ENCODE results near the gene GMCL2. TPM values are rescaled to one million over a fixed set of nuclear protein-coding genes. Genes with fewer than 3 reads are reported as not detected.
A peak's percentile ranks its signal among the peaks of the same experiment; 100 is the strongest.

Gene GMCL2
- total and polyA plus RNA-seq, 9 of the 15 experiments (the other 6 are each of a cell fraction or from before 2014, with no cell fraction given): 0.04 TPM; not detected in 8

- no peak for TF ChIP-seq ZBTB9 (CRISPR knock-in tag; IDR thresholded peaks at IDR 0.05)
- no peak for TF ChIP-seq ATF4 (CRISPR knock-in tag; IDR thresholded peaks at IDR 0.05)
- no peak for TF ChIP-seq KDM2B (CRISPR knock-in tag; IDR thresholded peaks at IDR 0.05)
- TF ChIP-seq ZNF41 (CRISPR knock-in tag; conservative IDR thresholded peaks at IDR 0.05): no peak
- TF ChIP-seq CBFA2T3 (IDR thresholded peaks at IDR 0.05): no peak
- no peak for TF ChIP-seq ESRRB (CRISPR knock-in tag; IDR thresholded peaks at IDR 0.05; ENCODE audit: borderline replicate concordance)
- no peak for TF ChIP-seq SRSF7 (optimal IDR thresholded peaks at IDR 0.05; ENCODE audit: low read depth, low read length)
- TF ChIP-seq ELK1 (CRISPR knock-in tag; IDR thresholded peaks at IDR 0.05): no peak
- TF ChIP-seq HNRNPUL1 (IDR thresholded peaks at IDR 0.05; ENCODE audit: low read length): no peak
- no peak for TF ChIP-seq ZNF644 (tag; IDR thresholded peaks at IDR 0.05; ENCODE audit: low read depth)
- no peak for TF ChIP-seq PTTG1 (tag; IDR thresholded peaks at IDR 0.05; ENCODE audit: low read depth)
- no peak for TF ChIP-seq PCBP2 (IDR thresholded peaks at IDR 0.05; ENCODE audit: low read depth, low read length, poor library complexity, severe bottlenecking)
- no peak for TF ChIP-seq CEBPZ (IDR thresholded peaks at IDR 0.05; ENCODE audit: borderline replicate concordance, low read depth, low read length)
- TF ChIP-seq DIDO1 (tag; IDR thresholded peaks at IDR 0.05; ENCODE audit: low read depth): peak; percentile 81; the same call in 1 of the 2 replicates
- TF ChIP-seq ZNF354B (CRISPR knock-in tag; IDR thresholded peaks at IDR 0.05): no peak
- peak; percentile 91 for TF ChIP-seq SAP30 (IDR thresholded peaks at IDR 0.05; ENCODE audit: borderline replicate concordance, insufficient read depth, low read depth, low read length, poor library complexity, severe bottlenecking)
- peak; percentile 70; the same call in 1 of the 2 replicates for TF ChIP-seq CTBP1 (IDR thresholded peaks at IDR 0.05; ENCODE audit: borderline replicate concordance)
- TF ChIP-seq, protein P1, sequence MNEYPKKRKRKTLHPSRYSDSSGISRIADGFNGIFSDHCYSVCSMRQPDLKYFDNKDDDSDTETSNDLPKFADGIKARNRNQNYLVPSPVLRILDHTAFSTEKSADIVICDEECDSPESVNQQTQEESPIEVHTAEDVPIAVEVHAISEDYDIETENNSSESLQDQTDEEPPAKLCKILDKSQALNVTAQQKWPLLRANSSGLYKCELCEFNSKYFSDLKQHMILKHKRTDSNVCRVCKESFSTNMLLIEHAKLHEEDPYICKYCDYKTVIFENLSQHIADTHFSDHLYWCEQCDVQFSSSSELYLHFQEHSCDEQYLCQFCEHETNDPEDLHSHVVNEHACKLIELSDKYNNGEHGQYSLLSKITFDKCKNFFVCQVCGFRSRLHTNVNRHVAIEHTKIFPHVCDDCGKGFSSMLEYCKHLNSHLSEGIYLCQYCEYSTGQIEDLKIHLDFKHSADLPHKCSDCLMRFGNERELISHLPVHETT (CRISPR knock-in tag; conservative IDR thresholded peaks at IDR 0.05 in 1 of 2, IDR thresholded peaks at IDR 0.05 in 1 of 2): no peak
- no peak for TF ChIP-seq ESRRA (IDR thresholded peaks at IDR 0.05; ENCODE audit: borderline replicate concordance, low read depth)
Measured at GRCh38 chr5:178153530-178154340, 33.4 kb downstream of the GMCL2 start, which contains the start of gene NHP2 (continued).

Data from K562 (cell line).